HG03469 (cell line): Measurements from ENCODE around the gene AOPEP.

ENCODE experiments used
- ATAC-seq: cut with Tn5 transposase; IDR thresholded peaks from one replicate; pipeline ENCODE4 v1.9.1; 2021; ENCODE audit warnings: mild to moderate bottlenecking, moderate library complexity, moderate number of reproducible peaks; ENCODE audit not compliant: unreplicated experiment

AOPEP gene

DNA sequence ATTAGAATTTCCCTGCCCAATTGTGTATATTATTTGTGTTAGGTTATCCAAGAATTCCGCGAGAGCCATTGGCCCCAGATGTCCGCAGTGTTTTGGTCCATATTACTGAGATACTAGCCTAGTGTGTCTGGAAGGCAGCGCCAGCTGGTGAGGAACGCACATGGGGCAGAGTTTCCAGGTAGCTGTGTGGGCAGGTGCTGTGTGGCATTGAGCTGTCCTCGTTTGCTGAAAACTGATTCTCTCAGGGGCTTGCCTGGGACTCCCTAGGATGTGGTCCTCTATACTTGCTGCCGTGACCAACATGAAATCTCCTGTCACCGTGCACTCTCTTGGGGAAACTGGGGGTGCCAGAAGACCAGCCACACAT, 302.3 kb downstream of the AOPEP start:
- ATAC-seq = no peak

- ATAC-seq = no peak
These were observed 302.8 kb downstream of the AOPEP start for GRCh38 chr9:95029288-95029687.

DNA sequence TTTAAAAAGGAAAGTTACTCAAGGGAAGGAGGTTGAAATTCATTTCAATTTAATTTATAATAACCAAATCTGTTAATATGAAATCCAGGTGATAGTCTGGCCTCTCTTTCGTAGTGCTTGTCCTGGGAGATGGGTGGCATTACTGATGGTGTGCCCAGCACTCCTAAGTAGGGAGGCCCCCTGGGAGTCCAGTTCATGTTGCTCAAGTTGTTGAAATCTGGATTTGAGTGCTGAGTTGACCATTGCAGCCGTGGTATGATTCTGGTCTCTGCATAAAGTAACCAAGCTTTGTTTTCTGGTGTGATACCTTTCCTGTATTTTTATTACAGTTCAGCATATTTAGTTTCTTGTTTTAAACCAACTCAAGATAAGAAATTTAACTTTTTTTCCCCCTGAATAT, 303.2 kb downstream of the AOPEP start:
- no peak for ATAC-seq

DNA sequence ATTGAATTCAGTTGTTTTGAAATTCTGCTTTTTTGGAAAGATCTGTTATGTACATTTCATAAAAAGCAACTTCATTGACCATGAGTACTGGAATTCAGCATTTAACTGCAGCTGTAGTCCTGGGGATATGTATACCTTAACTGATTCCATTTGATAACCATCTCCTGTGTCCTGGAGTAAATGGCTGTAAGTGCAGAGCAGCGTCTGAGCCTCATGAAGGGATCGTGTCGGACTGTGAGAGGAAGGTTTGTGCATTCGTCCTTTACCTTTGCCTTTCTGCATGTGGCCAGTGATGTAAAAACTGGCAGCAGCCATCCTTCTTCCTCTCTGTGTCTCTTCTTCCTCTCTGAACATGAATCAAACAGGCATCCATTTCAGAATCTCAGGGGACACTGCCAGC, 303.8 kb downstream of the AOPEP start:
- ATAC-seq = no peak

GRCh38 chr9:95030920-95031642, 304.6 kb downstream of the AOPEP start:
- no peak for ATAC-seq

GRCh38 chr9:95031711-95032461, 305.4 kb downstream of the AOPEP start:
- no peak for ATAC-seq

GRCh38 chr9:95032580-95033341, 306.3 kb downstream of the AOPEP start:
- no peak for ATAC-seq

GRCh38 chr9:95035846-95036245, 309.3 kb downstream of the AOPEP start:
- no peak for ATAC-seq

DNA sequence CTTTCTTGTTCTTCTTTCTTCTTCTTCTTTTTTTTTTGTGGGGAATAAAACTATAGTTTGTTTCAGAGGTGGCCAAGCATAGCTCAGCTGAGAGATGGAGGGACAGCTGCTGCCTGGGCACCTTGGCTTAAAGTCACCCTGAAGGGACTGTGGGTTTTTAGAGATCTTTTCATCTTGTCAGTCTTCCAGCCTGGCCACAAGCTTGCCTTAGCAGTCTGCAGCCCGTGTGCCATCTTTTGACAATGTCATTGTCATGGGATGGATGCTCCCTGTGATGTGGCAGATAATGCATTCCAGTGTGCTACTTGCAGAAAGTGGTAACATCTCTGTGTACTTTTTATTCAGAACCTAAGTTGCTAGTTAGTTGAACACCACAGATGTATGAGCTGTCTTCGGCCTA, 310.2 kb downstream of the AOPEP start:
- no peak for ATAC-seq

DNA sequence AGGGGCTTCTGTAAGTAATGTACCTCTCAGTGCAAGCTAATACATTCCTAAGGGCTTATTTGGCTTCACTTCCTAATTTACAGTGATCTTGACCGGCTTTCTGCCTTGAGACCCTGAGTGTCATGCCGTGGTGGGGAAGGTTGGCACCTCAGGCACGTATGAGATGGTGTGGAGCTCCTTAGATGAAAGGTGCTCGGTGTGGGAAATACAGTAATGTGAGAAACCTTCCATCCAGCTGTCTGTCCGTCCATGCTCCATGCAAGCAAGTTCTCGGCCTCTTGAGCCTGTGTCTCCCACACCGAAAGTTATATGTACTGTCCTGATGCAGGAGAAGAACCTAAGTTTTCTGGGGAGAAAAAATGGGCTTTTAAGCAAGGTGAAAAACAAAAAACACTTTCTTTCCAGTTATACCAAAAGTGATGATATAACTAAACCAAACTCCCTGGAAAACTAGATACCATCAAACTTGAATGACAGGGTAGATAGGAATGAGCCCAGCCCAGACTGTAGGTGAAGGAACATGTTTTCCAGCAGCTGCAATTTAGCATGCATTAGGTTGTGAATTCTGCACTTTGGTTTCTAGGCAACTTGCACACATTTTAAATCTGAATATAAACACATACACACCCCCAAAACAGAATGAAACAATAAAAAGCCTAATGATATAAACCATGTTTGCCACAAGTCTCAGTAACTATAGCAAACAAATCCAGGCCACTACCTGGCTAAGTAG, 311.5 kb downstream of the AOPEP start:
- ATAC-seq = no peak

- ATAC-seq = no peak
These were observed 312.2 kb downstream of the AOPEP start for GRCh38 chr9:95038666-95039065.

GRCh38 chr9:95040106-95040505, 313.6 kb downstream of the AOPEP start:
- no peak for ATAC-seq

GRCh38 chr9:95043826-95044225, 317.3 kb downstream of the AOPEP start:
- no peak for ATAC-seq

DNA sequence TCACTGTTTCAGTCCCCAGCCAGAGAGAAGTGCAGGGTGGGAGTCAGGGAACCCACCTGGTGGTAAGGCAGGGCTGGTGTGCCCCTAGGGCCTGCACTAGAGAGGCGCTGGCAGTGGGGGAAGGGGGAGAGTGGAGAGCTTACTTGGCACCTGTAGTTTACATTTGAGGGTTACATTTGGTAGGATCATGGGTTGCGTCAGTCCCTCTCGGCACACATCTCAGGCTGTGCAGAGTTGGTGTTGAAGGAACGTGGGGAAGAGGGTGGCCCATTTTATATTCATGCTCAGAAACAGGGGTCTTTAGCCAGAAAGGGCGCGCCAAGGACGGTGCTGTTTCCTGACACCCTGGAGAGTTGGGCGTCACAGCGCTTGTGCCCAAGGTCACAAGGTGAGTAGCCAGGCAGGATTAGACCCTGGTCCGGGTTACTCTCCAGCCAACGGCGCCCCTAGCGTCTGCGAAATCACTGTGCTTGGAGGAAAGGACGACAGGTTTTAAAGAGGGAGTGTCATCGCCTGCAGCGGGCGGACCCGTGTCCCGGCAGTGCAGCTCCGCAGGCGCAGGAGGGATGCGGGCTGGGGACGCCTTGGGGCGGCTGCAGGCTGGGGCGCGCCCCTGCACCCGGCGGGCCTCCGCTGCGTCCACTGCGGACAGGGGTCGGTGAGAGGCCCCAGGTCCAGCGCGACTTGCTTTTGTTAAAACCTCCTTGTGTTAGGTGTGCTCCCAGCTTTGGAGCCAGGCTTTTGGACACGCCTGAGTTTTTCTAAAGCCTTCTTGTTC, 318.4 kb downstream of the AOPEP start:
- ATAC-seq = no peak

GRCh38 chr9:95045751-95046150, 319.3 kb downstream of the AOPEP start:
- no peak for ATAC-seq

DNA sequence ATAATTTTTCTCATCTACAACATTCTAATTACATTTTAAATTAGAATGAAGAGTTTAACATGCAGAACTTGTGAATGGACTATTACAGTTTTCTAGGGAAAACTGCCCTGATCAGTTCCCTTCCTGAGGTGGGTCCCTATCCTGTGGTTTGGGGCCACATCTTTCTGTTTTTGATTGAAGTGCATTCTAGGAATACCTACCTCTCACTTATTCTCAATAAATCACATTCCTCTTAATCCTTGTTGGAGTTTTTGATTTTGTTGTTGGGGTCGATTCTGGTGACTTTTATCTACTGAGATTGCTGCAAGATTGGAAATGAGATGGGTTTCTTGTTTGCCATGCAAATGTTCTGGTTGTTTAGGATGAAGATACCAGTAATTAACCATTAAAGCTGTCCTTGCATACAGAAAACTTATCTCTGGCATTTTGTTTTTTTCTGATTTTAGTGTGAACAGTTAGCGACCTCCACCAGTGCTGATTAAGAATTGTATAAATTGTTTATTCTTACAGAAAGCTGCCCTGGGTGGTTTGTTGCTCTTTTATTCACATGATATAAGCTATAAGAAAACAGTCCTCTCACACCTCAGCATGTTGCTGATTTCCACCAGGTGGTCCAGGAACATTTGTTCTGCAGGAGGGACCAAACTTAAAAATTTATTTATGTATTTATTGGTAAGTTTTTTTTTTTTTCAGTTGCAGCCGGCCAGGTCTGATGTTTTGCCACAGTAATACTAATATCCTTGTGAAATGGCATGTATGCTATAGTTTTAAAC, 321.1 kb downstream of the AOPEP start:
- no peak for ATAC-seq

DNA sequence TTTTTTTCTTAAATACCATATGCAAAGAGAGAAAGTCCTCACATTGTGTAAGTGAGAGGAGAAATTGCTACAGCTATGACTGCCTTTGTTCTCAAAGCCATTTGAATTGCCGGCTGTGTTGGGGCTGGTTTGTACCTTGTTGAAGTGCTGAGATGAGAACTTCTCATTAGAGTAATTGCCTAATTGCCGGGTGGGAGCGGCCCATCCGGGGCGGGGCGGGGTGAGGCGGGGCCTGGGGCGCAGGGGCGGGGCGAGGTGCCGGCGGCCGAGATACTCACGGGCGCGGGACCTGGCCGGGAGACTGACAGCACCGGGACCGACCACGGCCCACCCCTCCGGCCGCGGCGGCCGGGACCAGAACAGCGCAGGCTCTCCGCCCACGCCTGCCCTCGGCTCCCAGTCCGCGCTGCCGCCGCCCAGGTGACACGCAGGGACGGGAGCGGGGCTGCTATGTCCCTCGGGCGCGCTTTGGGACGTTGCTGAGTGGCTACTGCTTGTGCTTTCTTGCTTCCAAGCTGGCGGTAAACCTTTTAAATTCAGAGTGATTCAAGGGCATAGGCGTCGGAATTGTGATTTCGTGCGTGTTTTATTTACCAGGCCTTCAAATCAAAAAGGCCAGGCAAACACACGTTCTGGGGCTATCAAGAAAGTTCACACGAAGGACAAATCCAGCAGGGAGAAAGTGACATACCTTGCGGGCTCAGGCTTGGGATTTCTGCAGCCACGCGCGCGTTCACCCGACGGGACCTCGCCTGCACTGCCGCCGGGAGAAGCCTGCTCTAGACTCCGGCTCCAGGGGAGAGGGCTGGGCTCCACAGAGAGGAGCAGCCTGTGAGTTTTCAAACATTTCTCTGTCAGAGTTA, 322.0 kb downstream of the AOPEP start:
- ATAC-seq = no peak

- no peak for ATAC-seq
These were observed 323.3 kb downstream of the AOPEP start for GRCh38 chr9:95049761-95050160.
